ENCODE data around the gene ALAS1.
"Not testable (repeated sequence)": the region's sequence is repeated elsewhere in the genome, so short reads cannot be mapped to it uniquely, and the experiment has no call there.

Gene ALAS1

GRCh38 chr3:52177701-52178042, 20.3 kb upstream of the ALAS1 start:
- DNase-seq: no peak

- not testable (repeated sequence) for DNase-seq
Measured at GRCh38 chr3:52178126-52178525, 19.8 kb upstream of the ALAS1 start.

GRCh38 chr3:52178537-52178936, 19.4 kb upstream of the ALAS1 start:
- no peak for DNase-seq

- no peak for DNase-seq
Measured at GRCh38 chr3:52181543-52181942, 16.4 kb upstream of the ALAS1 start.

- no peak for DNase-seq
Measured at GRCh38 chr3:52182196-52182595, 15.8 kb upstream of the ALAS1 start.

GRCh38 chr3:52182691-52183090, 15.3 kb upstream of the ALAS1 start:
- no peak for DNase-seq

GRCh38 chr3:52183786-52184445, 14.0 kb upstream of the ALAS1 start:
- no peak for DNase-seq

- no peak for DNase-seq
Measured at GRCh38 chr3:52184690-52185089, 13.3 kb upstream of the ALAS1 start.

GRCh38 chr3:52185311-52185710, 12.6 kb upstream of the ALAS1 start:
- no peak for DNase-seq

- no peak for DNase-seq
Measured at GRCh38 chr3:52185837-52186236, 12.1 kb upstream of the ALAS1 start.

GRCh38 chr3:52186729-52187128, 11.2 kb upstream of the ALAS1 start:
- no peak for DNase-seq

GRCh38 chr3:52188556-52188955, 9.4 kb upstream of the ALAS1 start:
- no peak for DNase-seq

GRCh38 chr3:52190294-52191074, 7.5 kb upstream of the ALAS1 start:
- no peak for DNase-seq

- DNase-seq: no peak
Measured at GRCh38 chr3:52191663-52192062, 6.3 kb upstream of the ALAS1 start.

GRCh38 chr3:52193065-52193464, 4.9 kb upstream of the ALAS1 start:
- DNase-seq: no peak

GRCh38 chr3:52194485-52195290, 3.3 kb upstream of the ALAS1 start:
- DNase-seq: no peak

- no peak for DNase-seq
Measured at GRCh38 chr3:52195291-52195597, 2.7 kb upstream of the ALAS1 start.

- no peak for DNase-seq
Measured at GRCh38 chr3:52195823-52196331, 2.1 kb upstream of the ALAS1 start.

GRCh38 chr3:52196977-52197376, 983 bp upstream of the ALAS1 start:
- DNase-seq: no peak

GRCh38 chr3:52197499-52197841, 490 bp upstream of the ALAS1 start:
- no peak for DNase-seq

GRCh38 chr3:52198643-52199608, 966 bp downstream of the ALAS1 start:
- DNase-seq: no peak

GRCh38 chr3:52200981-52201679, 3.2 kb downstream of the ALAS1 start:
- no peak for DNase-seq
